ENCODE results near the gene PMIS2. TPM values are rescaled to one million over a fixed set of nuclear protein-coding genes. Genes with fewer than 3 reads are reported as not detected.

PMIS2 gene
- total RNA-seq, 1 experiment from 2014 or later = not detected

DNA sequence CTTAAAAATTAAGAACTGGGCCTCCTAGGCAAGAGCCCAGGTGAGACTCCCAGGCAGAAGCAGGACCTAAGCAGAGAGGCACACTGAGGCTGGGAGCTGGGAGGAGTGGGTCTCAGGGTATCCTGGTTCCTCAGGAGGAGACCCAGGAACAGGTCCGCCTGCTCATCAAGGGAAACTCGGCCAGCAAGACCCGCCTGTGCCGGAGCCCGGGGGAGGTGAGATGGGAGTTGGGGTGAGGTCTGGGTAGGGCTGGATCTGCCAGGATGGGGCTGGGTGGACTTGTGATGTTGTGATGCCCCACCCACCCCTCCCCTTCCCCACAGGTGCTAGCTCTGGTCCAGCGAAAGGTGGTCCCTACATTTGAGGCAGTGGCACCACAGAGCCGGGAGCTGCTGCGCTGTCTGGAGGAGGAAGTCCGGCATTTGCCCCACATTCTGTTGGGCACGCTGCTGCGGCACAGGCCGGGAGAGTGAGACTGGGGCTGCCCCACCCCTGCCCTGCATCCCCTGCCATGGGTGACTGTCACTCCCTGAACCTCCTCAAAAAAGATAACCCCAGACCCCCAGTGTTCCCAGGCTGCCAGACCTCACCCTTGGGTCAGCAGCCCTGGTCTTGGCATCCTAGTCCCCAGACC is 33.4 kb downstream of the PMIS2 start:
- no peaks in the 10 kb centered on the region for H4K20me1 ChIP-seq (ENCODE audit: insufficient read depth, low read depth, low read length)
- no peak for DNase-seq
- H3K9ac ChIP-seq (ENCODE audit: low read length) = no peak overlapping the region
- peaks cover 5% of the 10 kb centered on the region; the same call in 1 of the 2 replicates for H3K36me3 ChIP-seq (ENCODE audit: insufficient read depth, low read length)
- H3K27ac ChIP-seq (ENCODE audit: low read length) = no peak overlapping the region
- H3K4me1 ChIP-seq (ENCODE audit: low read length) = no peaks in the 10 kb centered on the region
- no peaks in the 10 kb centered on the region for H3K9me3 ChIP-seq (ENCODE audit: low read length)
- H3K27me3 ChIP-seq (ENCODE audit: low read length) = no peaks in the 10 kb centered on the region
- H3K9me2 ChIP-seq (replicated peaks; ENCODE audit: insufficient read depth, low read length) = no peaks in the 10 kb centered on the region
- H3K79me2 ChIP-seq (ENCODE audit: low read length) = no peaks in the 10 kb centered on the region
- no peak overlapping the region for H3K4me3 ChIP-seq (ENCODE audit: low read length)
- H2AFZ ChIP-seq (ENCODE audit: low read length) = no peak overlapping the region
- no peak overlapping the region for H3K4me2 ChIP-seq (ENCODE audit: low read depth, low read length, poor library complexity, severe bottlenecking)

DNA sequence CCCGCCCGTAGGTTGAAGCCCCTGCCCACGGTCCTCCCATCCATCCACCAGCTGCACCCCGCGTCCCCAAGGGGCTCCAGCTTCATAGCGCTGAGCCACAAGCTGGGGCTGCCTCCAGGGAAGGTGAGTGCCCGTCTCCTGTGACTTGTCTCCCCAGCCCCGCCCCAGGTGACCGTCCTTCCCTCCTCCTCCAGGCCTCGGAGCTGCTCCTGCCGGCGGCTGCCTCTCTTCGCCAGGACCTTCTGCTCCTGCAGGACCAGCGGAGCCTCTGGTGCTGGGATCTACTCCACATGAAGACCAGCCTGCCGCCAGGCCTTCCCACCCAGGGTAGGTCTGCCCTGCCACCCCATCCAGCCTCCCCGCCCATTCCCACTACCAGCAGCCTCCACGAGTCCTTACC is 34.0 kb downstream of the PMIS2 start:
- Histone ChIP-seq H3K4me2 (ENCODE audit: low read depth, low read length, poor library complexity, severe bottlenecking) (no peak overlapping the region), H3K4me3 (ENCODE audit: low read length) (no peak overlapping the region), H4K20me1 (ENCODE audit: insufficient read depth, low read depth, low read length) (no peaks in the 10 kb centered on the region), H3K79me2 (ENCODE audit: low read length) (no peaks in the 10 kb centered on the region), H3K27ac (ENCODE audit: low read length) (no peak overlapping the region), H3K9me2 (replicated peaks; ENCODE audit: insufficient read depth, low read length) (no peaks in the 10 kb centered on the region), H3K36me3 (ENCODE audit: insufficient read depth, low read length) (peaks cover 5% of the 10 kb centered on the region; the same call in 1 of the 2 replicates), H3K9ac (ENCODE audit: low read length) (no peak overlapping the region), H3K4me1 (ENCODE audit: low read length) (no peaks in the 10 kb centered on the region), H3K27me3 (ENCODE audit: low read length) (no peaks in the 10 kb centered on the region), H3K9me3 (ENCODE audit: low read length) (no peaks in the 10 kb centered on the region), H2AFZ (ENCODE audit: low read length) (no peak overlapping the region)
- no peak for DNase-seq

DNA sequence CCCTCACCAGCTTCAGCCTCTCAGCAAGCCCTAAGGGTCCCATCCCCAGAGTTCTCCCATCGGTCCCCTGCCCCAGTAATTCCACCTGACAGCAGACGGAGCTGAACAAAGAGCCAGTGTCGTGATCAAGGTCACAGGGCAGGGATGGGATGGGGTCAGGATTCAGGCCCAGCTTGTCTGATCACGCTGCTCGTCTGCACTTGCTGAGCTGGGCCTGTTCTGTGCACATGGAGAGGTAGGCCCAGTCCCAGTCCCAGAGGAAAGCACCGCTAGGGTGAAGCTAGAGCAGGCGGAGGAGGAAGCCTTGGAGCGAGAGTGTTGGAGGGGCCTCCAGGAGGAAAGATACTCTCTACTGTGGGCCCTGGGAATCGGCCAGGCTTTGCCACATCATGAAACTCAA is 35.7 kb downstream of the PMIS2 start:
- H3K4me2 ChIP-seq (ENCODE audit: low read depth, low read length, poor library complexity, severe bottlenecking) = no peak overlapping the region
- H3K79me2 ChIP-seq (ENCODE audit: low read length) = no peaks in the 10 kb centered on the region
- H3K9me2 ChIP-seq (replicated peaks; ENCODE audit: insufficient read depth, low read length) = no peaks in the 10 kb centered on the region
- no peak overlapping the region for H2AFZ ChIP-seq (ENCODE audit: low read length)
- H3K27me3 ChIP-seq (ENCODE audit: low read length) = no peaks in the 10 kb centered on the region
- peaks cover 5% of the 10 kb centered on the region; the same call in 1 of the 2 replicates for H3K36me3 ChIP-seq (ENCODE audit: insufficient read depth, low read length)
- no peak overlapping the region for H3K9ac ChIP-seq (ENCODE audit: low read length)
- H3K4me1 ChIP-seq (ENCODE audit: low read length) = no peaks in the 10 kb centered on the region
- DNase-seq = no peak
- H3K27ac ChIP-seq (ENCODE audit: low read length) = no peak overlapping the region
- H4K20me1 ChIP-seq (ENCODE audit: insufficient read depth, low read depth, low read length) = no peaks in the 10 kb centered on the region
- no peaks in the 10 kb centered on the region for H3K9me3 ChIP-seq (ENCODE audit: low read length)
- H3K4me3 ChIP-seq (ENCODE audit: low read length) = no peak overlapping the region

DNA sequence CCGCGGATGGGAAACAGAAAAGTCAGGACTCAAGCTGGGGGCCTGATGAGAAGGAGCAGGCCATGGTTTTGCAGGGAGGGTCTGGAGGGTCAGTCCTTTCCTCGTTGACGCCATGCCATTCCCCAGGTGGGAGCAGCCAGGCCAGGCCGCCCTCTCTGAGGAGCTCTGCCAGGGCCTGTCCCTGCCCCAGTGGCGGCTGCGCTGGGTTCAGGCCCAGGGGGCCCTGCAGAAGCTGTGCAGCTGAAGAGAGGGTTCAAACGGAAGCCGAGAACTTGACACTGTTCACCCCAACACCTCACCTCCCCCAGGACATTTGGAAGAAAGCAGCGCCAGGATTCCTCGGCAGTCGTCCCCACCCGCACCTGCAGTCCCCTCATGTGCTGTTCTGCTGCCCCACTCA is 36.8 kb downstream of the PMIS2 start:
- Histone ChIP-seq H3K9ac (ENCODE audit: low read length) (no peak overlapping the region), H3K27ac (ENCODE audit: low read length) (no peak overlapping the region), H2AFZ (ENCODE audit: low read length) (no peak overlapping the region), H4K20me1 (ENCODE audit: insufficient read depth, low read depth, low read length) (no peaks in the 10 kb centered on the region), H3K4me1 (ENCODE audit: low read length) (peaks cover 2% of the 10 kb centered on the region; the same call in 1 of the 2 replicates), H3K4me2 (ENCODE audit: low read depth, low read length, poor library complexity, severe bottlenecking) (no peak overlapping the region), H3K4me3 (ENCODE audit: low read length) (no peak overlapping the region), H3K27me3 (ENCODE audit: low read length) (no peaks in the 10 kb centered on the region), H3K9me3 (ENCODE audit: low read length) (no peaks in the 10 kb centered on the region), H3K79me2 (ENCODE audit: low read length) (no peaks in the 10 kb centered on the region), H3K9me2 (replicated peaks; ENCODE audit: insufficient read depth, low read length) (no peaks in the 10 kb centered on the region), H3K36me3 (ENCODE audit: insufficient read depth, low read length) (peaks cover 5% of the 10 kb centered on the region; the same call in 1 of the 2 replicates)
- no peak for DNase-seq

DNA sequence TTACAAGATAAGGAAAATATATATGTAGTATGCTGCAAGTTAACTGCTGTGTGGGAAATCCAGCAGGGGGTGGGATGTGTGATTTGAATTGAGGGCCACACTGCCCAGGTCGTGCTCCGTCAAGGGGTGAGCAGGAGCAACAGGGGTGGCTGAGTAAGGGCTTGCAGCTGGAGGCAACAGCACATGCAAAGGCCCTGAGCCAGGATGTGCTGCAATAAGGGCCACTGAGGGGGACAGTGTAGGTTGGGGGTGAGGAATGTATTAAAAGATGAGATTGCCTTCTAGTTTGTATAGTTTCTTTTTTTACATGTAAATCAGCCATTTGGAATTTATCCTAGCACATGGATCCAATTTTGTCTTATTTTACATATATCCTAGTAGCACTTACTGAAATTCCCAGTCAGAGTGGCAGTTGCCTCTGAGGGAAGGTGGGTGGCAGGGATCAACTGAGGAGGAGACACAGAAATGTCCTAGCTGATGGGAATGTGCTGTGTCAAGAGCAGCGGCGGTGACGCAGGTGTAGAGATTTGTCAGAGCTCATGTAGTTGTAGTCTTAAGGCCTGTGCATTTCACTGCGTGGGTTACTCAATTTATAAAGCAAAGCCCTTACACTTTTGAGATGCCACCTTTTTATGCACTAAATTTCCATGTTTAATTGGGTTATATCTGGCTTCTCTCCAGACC is 37.5 kb downstream of the PMIS2 start:
- no peaks in the 10 kb centered on the region for H3K79me2 ChIP-seq (ENCODE audit: low read length)
- H3K4me2 ChIP-seq (ENCODE audit: low read depth, low read length, poor library complexity, severe bottlenecking) = no peak overlapping the region
- H3K9ac ChIP-seq (ENCODE audit: low read length) = no peak overlapping the region
- H2AFZ ChIP-seq (ENCODE audit: low read length) = no peak overlapping the region
- no peaks in the 10 kb centered on the region for H3K27me3 ChIP-seq (ENCODE audit: low read length)
- no peaks in the 10 kb centered on the region for H4K20me1 ChIP-seq (ENCODE audit: insufficient read depth, low read depth, low read length)
- no peak overlapping the region for H3K27ac ChIP-seq (ENCODE audit: low read length)
- no peak for DNase-seq
- H3K4me1 ChIP-seq (ENCODE audit: low read length) = peaks cover 8% of the 10 kb centered on the region; the same call in 1 of the 2 replicates
- no peak overlapping the region for H3K4me3 ChIP-seq (ENCODE audit: low read length)
- no peaks in the 10 kb centered on the region for H3K9me2 ChIP-seq (replicated peaks; ENCODE audit: insufficient read depth, low read length)
- no peaks in the 10 kb centered on the region for H3K9me3 ChIP-seq (ENCODE audit: low read length)
- H3K36me3 ChIP-seq (ENCODE audit: insufficient read depth, low read length) = peaks cover 5% of the 10 kb centered on the region; the same call in 1 of the 2 replicates

DNA sequence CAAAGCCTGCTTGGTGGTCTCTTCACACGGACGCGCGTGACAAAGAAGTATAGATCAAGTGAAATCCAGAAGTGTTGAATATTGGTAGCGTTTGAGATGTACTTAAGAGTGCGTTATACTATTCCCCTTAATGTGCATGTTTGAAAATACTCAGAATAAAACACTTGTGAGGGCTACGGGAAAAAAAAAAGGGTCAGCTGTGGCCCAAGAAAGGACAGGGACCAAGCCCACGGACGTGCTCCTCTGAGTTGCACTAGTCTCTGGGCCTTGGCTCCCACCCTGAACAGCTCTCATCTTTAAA is 42.2 kb downstream of the PMIS2 start:
- Histone ChIP-seq H3K9ac (ENCODE audit: low read length) (peak overlapping the region; percentile 80), H3K36me3 (ENCODE audit: insufficient read depth, low read length) (peaks cover 9% of the 10 kb centered on the region; the same call in 1 of the 2 replicates), H3K27me3 (ENCODE audit: low read length) (no peaks in the 10 kb centered on the region), H3K4me3 (ENCODE audit: low read length) (peak overlapping the region; percentile 93), H2AFZ (ENCODE audit: low read length) (0 out of 2 replicates have a peak overlapping the region, but pooled peaks have one; percentile 56), H3K79me2 (ENCODE audit: low read length) (peaks cover 15% of the 10 kb centered on the region), H3K4me2 (ENCODE audit: low read depth, low read length, poor library complexity, severe bottlenecking) (peak overlapping the region; percentile 77), H3K9me2 (replicated peaks; ENCODE audit: insufficient read depth, low read length) (no peaks in the 10 kb centered on the region), H3K27ac (ENCODE audit: low read length) (peak overlapping the region; percentile 37; the same call in 1 of the 2 replicates), H3K9me3 (ENCODE audit: low read length) (no peaks in the 10 kb centered on the region), H4K20me1 (ENCODE audit: insufficient read depth, low read depth, low read length) (no peaks in the 10 kb centered on the region), H3K4me1 (ENCODE audit: low read length) (peaks cover 14% of the 10 kb centered on the region)
- no peak for DNase-seq

DNA sequence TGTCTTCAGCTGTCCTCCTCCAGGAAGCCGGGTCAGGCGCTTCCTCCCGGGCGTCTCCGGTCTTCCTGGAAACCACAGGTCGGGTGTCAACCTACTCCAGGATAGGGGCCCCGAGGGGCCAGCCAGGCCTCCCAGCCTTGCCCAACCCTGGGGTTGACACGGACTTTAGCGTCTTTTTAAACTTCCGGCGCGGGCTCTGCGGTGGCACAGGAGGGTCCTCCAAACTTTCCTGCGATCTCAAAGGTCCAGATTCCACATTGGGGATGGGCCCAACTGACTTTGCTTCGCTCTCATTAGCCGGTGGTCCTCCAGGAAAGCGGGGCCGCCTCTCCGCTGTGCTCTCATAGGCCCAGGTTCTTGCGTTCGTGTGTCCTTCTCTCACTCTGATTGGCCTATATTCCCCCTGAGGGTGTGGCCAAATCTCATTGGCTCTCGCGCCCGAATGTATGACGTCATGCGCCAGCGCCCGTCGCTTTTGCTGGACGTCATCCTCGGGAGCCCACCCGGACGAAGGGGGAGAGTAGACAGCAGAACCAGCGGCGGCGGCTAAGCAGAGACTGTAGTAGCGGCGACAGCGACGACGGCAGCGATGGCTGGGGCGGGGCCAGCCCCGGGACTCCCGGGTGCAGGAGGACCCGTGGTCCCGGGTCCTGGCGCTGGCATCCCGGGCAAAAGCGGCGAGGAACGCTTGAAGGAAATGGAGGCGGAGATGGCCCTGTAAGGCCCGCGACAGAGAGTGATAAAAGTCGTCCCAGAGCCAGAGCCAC is 42.8 kb downstream of the PMIS2 start, which contains the start of gene RBM42:
RBM42 (plus strand) TSS at position 472 of the 767 bp plus-strand sequence; CDS start at position 590, 118 bp downstream.
- Histone ChIP-seq H3K9me3 (ENCODE audit: low read length) (no peaks in the 10 kb centered on the region), H3K4me2 (ENCODE audit: low read depth, low read length, poor library complexity, severe bottlenecking) (peak within 1 kb of the TSS; percentile 92), H3K27me3 (ENCODE audit: low read length) (no peaks in the 10 kb centered on the region), H2AFZ (ENCODE audit: low read length) (0 out of 2 replicates have a peak within 1 kb of the TSS, but pooled peaks have one; percentile 56), H3K4me1 (ENCODE audit: low read length) (peaks cover 14% of the 10 kb centered on the region), H3K36me3 (ENCODE audit: insufficient read depth, low read length) (peaks cover 9% of the 10 kb centered on the region; the same call in 1 of the 2 replicates), H3K9me2 (replicated peaks; ENCODE audit: insufficient read depth, low read length) (no peaks in the 10 kb centered on the region), H4K20me1 (ENCODE audit: insufficient read depth, low read depth, low read length) (no peaks in the 10 kb centered on the region), H3K9ac (ENCODE audit: low read length) (peak within 1 kb of the TSS; percentile 93), H3K27ac (ENCODE audit: low read length) (peak within 1 kb of the TSS; percentile 37; the same call in 1 of the 2 replicates), H3K4me3 (ENCODE audit: low read length) (peak within 1 kb of the TSS; percentile 93), H3K79me2 (ENCODE audit: low read length) (peaks cover 15% of the 10 kb centered on the region)
- DNase-seq = peak; percentile 99

DNA sequence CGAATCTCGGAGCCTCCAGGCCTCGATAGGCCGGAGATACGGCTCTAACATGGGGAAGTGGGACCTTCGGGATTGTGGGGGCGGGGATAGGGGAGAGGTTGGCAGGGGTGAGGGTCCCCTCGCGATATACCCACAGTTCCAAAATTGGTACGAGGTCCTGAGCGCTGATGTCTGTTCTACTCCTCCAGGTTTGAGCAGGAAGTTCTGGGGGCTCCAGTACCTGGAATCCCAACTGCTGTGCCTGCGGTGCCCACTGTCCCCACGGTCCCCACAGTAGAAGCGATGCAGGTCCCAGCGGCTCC is 43.3 kb downstream of the PMIS2 start:
- H3K4me2 ChIP-seq (ENCODE audit: low read depth, low read length, poor library complexity, severe bottlenecking) = peak overlapping the region; percentile 92
- no peak overlapping the region for H3K27ac ChIP-seq (ENCODE audit: low read length)
- H3K36me3 ChIP-seq (ENCODE audit: insufficient read depth, low read length) = peaks cover 9% of the 10 kb centered on the region
- H3K79me2 ChIP-seq (ENCODE audit: low read length) = peaks cover 15% of the 10 kb centered on the region
- peak overlapping the region; percentile 93 for H3K4me3 ChIP-seq (ENCODE audit: low read length)
- peaks cover 14% of the 10 kb centered on the region for H3K4me1 ChIP-seq (ENCODE audit: low read length)
- DNase-seq = no peak
- no peaks in the 10 kb centered on the region for H3K9me2 ChIP-seq (replicated peaks; ENCODE audit: insufficient read depth, low read length)
- H4K20me1 ChIP-seq (ENCODE audit: insufficient read depth, low read depth, low read length) = no peaks in the 10 kb centered on the region
- peak overlapping the region; percentile 93 for H3K9ac ChIP-seq (ENCODE audit: low read length)
- no peaks in the 10 kb centered on the region for H3K9me3 ChIP-seq (ENCODE audit: low read length)
- no peaks in the 10 kb centered on the region for H3K27me3 ChIP-seq (ENCODE audit: low read length)
- 0 out of 2 replicates have a peak overlapping the region, but pooled peaks have one; percentile 39 for H2AFZ ChIP-seq (ENCODE audit: low read length)
